Activated CD8-positive, alpha-beta T cell treated with anti-CD3 and anti-CD28 coated beads for 36 hours (primary cell): ENCODE data around the gene RXRA. TPM values are rescaled to one million over a fixed set of nuclear protein-coding genes. Genes with fewer than 3 reads are reported as not detected.

Source experiments
- ATAC-seq: fragments of 200-7000 bp; cut with Tn5 transposase; one replicate; pipeline ENCODE4 v1.10.0; 2021; ENCODE audit warnings: mild to moderate bottlenecking, moderate library complexity
- CTCF ChIA-PET: fragments of 350-600 bp; sonication (Branson Sonifier 250); formaldehyde crosslinking; loops from one replicate; lab custom pipeline; 2021; ENCODE audit warnings: antibody characterized with exemption; lab: Charles Lee
- POLR2A ChIA-PET: fragments of 350-600 bp; sonication (Branson Sonifier 250); formaldehyde crosslinking; loops from one replicate; lab custom pipeline; 2021; ENCODE audit warnings: antibody characterized with exemption; lab: Charles Lee
- DNase-seq: peaks from one replicate; pipeline ENCODE4 v3.0.0-alpha.2; 2020
- H3K27ac Mint-ChIP-seq: one replicate; pipeline ENCODE4 v1.8.0; 2021; ENCODE audit warnings: mild to moderate bottlenecking, mixed read lengths
- H3K27me3 Mint-ChIP-seq: one replicate; pipeline ENCODE4 v1.8.0; 2021; ENCODE audit warnings: mixed read lengths
- H3K36me3 Mint-ChIP-seq: one replicate; pipeline ENCODE4 v1.8.0; 2021; ENCODE audit warnings: low read depth, mixed read lengths
- H3K4me1 Mint-ChIP-seq: one replicate; pipeline ENCODE4 v1.8.0; 2021; ENCODE audit warnings: low read depth, mixed read lengths
- H3K4me3 Mint-ChIP-seq: one replicate; pipeline ENCODE4 v1.8.0; 2021; ENCODE audit warnings: mild to moderate bottlenecking, moderate library complexity, mixed read lengths
- H3K9me3 Mint-ChIP-seq: one replicate; pipeline ENCODE4 v1.8.0; 2021; ENCODE audit warnings: mixed read lengths
- intact Hi-C: fragments of 100-400 bp; cut with micrococcal nuclease; formaldehyde crosslinking; loops from one replicate; pipeline ENCODE4 v1.10.0; 2022
- total RNA-seq, 2 experiments: library from RNA; stranded (reverse); gene quantifications; one replicate each; pipeline ENCODE4 v1.2.3, GENCODE V29; 2021
- TF ChIP-seq, protein P1 (sequence below): fragments of 200-600 bp; IDR thresholded peaks from one replicate; pipeline ENCODE4 v1.8.0; 2022; ENCODE audit warnings: antibody characterized with exemption, mild to moderate bottlenecking

RXRA gene
- total RNA-seq, 2 experiments from 2014 or later: 23.2 to 23.8 TPM

DNA sequence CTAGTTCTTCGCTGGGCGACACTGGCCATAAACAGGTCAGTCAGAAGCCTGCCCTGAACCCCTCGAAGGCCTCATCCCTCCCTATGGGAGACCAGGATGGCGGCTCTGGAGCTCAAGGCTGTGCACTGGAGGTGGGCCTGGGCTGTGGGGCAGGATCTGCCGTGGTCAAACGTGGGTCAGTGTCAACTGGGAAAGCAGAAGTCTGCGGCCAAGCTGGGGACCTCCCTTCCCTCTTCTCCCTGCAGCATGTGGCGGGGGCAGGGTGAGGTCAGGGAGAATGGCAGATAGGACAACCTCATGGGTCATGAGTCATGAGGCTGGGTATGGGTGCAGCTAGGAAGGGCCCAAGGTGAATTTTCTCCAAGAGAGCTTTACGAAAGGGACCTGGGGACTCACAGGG, 132.9 kb downstream of the RXRA start:
- ATAC-seq (no peak), DNase-seq (no peak)
- Mint-ChIP-seq H3K4me1 (peaks cover 16% of the 10 kb centered on the region), H3K9me3 (no peaks in the 10 kb centered on the region), H3K36me3 (no peaks in the 10 kb centered on the region), H3K27me3 (no peaks in the 10 kb centered on the region), H3K4me3 (no peak overlapping the region), H3K27ac (no peak overlapping the region)
- TF ChIP-seq, protein P1, sequence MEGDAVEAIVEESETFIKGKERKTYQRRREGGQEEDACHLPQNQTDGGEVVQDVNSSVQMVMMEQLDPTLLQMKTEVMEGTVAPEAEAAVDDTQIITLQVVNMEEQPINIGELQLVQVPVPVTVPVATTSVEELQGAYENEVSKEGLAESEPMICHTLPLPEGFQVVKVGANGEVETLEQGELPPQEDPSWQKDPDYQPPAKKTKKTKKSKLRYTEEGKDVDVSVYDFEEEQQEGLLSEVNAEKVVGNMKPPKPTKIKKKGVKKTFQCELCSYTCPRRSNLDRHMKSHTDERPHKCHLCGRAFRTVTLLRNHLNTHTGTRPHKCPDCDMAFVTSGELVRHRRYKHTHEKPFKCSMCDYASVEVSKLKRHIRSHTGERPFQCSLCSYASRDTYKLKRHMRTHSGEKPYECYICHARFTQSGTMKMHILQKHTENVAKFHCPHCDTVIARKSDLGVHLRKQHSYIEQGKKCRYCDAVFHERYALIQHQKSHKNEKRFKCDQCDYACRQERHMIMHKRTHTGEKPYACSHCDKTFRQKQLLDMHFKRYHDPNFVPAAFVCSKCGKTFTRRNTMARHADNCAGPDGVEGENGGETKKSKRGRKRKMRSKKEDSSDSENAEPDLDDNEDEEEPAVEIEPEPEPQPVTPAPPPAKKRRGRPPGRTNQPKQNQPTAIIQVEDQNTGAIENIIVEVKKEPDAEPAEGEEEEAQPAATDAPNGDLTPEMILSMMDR: no peak
- intact Hi-C loops: no loop called here
- ChIA-PET POLR2A (no interaction called here), CTCF (interaction anchor here (0.7 to 1.6 kb wide), 2 partner anchors 10 to 16 kb away, joined by 3 to 12 read pairs; no protein-coding TSS in a partner anchor)

DNA sequence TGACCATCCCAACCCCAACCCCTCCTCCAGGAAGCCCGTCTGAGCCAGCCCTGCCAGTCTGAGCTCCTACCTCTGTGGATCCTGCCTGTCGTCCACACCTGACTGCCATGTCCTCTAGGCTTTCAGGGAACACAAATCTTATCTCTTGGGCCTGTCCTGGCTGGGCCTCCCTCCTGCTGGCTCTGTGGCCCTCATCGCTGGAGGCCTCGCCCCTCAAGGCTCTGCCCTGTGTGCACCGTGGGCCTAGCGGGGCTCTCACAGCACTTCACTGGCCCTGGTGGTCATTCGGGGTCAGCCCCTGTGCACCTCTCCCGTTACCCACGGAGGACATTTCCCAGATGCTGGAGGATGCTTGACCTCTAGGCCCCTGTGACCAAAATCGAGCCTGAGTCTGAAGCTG, 133.3 kb downstream of the RXRA start:
- ATAC-seq (no peak), DNase-seq (no peak)
- ChIA-PET POLR2A (interaction anchor here (0.6 kb wide), 1 partner anchor 272 kb away, joined by 3 read pairs; no protein-coding TSS in a partner anchor), CTCF (interaction anchor here (1.6 kb wide), 1 partner anchor 10 kb away, joined by 12 read pairs; no protein-coding TSS in a partner anchor)
- H3K4me3 Mint-ChIP-seq: no peak overlapping the region
- H3K4me1 Mint-ChIP-seq: peaks cover 16% of the 10 kb centered on the region
- no peaks in the 10 kb centered on the region for H3K27me3 Mint-ChIP-seq
- intact Hi-C loops: no loop called here
- TF ChIP-seq, protein P1: no peak
- no peak overlapping the region for H3K27ac Mint-ChIP-seq
- H3K9me3 Mint-ChIP-seq: no peaks in the 10 kb centered on the region
- H3K36me3 Mint-ChIP-seq: no peaks in the 10 kb centered on the region

DNA sequence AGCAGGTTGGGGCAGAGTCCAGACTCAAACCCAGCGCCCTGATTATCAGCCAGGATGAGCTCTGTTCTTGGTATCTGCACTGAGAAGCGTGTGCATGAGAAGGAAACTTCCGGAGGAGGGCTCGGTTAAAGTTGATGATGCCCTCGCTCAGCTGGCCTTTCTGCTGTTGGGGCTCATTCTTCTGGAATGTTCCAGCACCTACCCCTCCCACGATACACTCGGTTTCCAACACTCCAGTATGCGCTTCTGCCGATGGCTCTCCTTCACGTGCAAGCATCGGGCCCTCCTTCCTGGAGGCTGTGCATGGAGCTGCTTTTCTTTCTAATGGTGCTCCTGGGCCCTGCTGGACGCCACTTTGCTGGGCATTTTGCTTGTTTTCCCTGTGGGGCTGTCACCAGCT, 134.0 kb downstream of the RXRA start:
- Mint-ChIP-seq H3K27me3 (no peaks in the 10 kb centered on the region), H3K4me3 (no peak overlapping the region), H3K36me3 (no peaks in the 10 kb centered on the region), H3K27ac (no peak overlapping the region), H3K4me1 (peaks cover 16% of the 10 kb centered on the region), H3K9me3 (no peaks in the 10 kb centered on the region)
- CTCF ChIA-PET: interaction anchor here (4.5 kb wide), 1 partner anchor 11 kb away, joined by 18 read pairs; no protein-coding TSS in a partner anchor
- DNase-seq: no peak
- ATAC-seq: no peak
- TF ChIP-seq, protein P1: no peak
- intact Hi-C loops: no loop called here
- POLR2A ChIA-PET: interaction anchor here (0.6 kb wide), 2 partner anchors 272 to 392 kb away, joined by 3 read pairs; partner anchors contain the start of gene BRD3

DNA sequence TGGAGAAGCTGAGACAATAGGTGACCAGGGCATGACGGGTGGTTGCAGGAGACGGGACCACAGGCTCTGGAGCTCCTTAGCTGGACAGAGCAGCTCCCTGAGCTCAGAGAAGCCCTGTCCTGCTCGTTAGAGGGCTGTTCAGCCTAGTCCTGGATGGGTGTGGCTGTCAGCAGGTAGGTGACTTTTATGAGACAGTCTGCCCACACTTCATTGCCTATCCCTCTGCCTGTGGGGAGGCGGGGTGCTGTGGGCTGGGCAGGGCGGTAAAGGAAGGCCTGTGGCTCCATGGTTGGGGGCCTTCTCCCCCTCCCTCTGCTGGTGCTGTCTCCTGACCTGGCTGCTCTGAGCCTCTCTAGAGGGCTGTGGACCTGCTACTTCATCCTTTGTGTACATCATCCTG, 134.6 kb downstream of the RXRA start:
- Mint-ChIP-seq H3K27me3 (no peaks in the 10 kb centered on the region), H3K4me3 (no peak overlapping the region), H3K27ac (no peak overlapping the region), H3K36me3 (no peaks in the 10 kb centered on the region), H3K4me1 (peaks cover 13% of the 10 kb centered on the region), H3K9me3 (no peaks in the 10 kb centered on the region)
- ATAC-seq: no peak
- DNase-seq: no peak
- ChIA-PET POLR2A (no interaction called here), CTCF (interaction anchor here (4.5 kb wide), 1 partner anchor 11 kb away, joined by 18 read pairs; no protein-coding TSS in a partner anchor)
- intact Hi-C loops: no loop called here
- TF ChIP-seq, protein P1: no peak

DNA sequence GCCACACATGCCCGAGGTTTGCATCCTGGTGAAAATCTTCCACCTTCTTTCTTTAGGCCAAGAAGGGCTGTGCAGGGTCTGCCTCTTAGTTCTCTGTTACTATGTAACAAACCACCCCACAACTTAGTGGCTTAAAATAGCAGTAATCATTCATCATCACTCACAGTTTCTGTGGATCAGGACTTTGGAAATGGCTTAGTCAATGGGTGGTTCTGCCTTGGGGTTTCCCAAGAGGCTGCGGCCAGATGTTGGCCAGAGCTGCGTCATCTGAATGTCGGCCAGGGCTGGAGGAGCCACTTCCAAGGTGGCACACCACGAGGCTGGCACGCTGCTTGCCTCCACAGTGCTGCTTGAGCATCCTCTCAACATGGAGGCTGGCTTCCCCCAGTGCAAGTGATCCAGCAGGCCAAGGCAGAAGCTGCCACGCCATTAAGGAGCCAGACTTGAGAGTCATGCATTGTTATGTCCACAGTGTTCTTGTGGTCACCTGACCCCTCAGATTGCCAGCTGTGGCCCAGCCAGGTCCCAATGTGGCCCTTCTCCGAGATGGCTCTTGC, 135.2 kb downstream of the RXRA start:
- no peaks in the 10 kb centered on the region for H3K9me3 Mint-ChIP-seq
- H3K36me3 Mint-ChIP-seq: no peaks in the 10 kb centered on the region
- DNase-seq (no peak), ATAC-seq (no peak)
- peaks cover 9% of the 10 kb centered on the region for H3K4me1 Mint-ChIP-seq
- intact Hi-C loops: no loop called here
- no peak overlapping the region for H3K27ac Mint-ChIP-seq
- ChIA-PET CTCF (interaction anchor here (1.4 to 4.5 kb wide), 2 partner anchors 12 to 290 kb away, joined by 3 to 18 read pairs; no protein-coding TSS in a partner anchor), POLR2A (interaction anchor here (2.0 kb wide), 1 partner anchor 14 kb away, joined by 6 read pairs; no protein-coding TSS in a partner anchor)
- H3K4me3 Mint-ChIP-seq: no peak overlapping the region
- TF ChIP-seq, protein P1: no peak
- no peaks in the 10 kb centered on the region for H3K27me3 Mint-ChIP-seq
